H1 (cell line): ENCODE measurements around the gene PNMA3.
"Not testable (repeated sequence)": the region's sequence is repeated elsewhere in the genome, so short reads cannot be mapped to it uniquely, and the experiment has no call there.

Experiments
- ATF3 ChIP-seq: IDR thresholded peaks from 2 replicates; pipeline ENCODE4 v1.6.1; 2011; ENCODE audit warnings: low read depth, mild to moderate bottlenecking, low read length; ENCODE audit not compliant: insufficient read depth
- BRCA1 ChIP-seq: IDR thresholded peaks from 2 replicates; pipeline ENCODE4 v1.6.1; 2012; ENCODE audit warnings: low read depth, low read length, improper control_type of control experiment
- CTCF ChIP-seq, 3 experiments: IDR thresholded peaks; 1 replicate in 2 of 3; 2 replicates in 1 of 3; pipeline versions ENCODE4 v1.5.1 to v1.6.1; 2011; ENCODE audit warnings: low read length in 3 of 3, mild to moderate bottlenecking in 3 of 3, inconsistent platforms in 2 of 3, low read depth in 1 of 3, moderate library complexity in 1 of 3; ENCODE audit not compliant: insufficient read depth in 1 of 3; ENCODE audit errors: control extremely low read depth in 1 of 3
- EP300 ChIP-seq, 2 experiments: IDR thresholded peaks; 1 replicate in 1 of 2; 2 replicates in 1 of 2; pipeline ENCODE4 v1.6.1; 2011 to 2012; ENCODE audit warnings: low read depth in 2 of 2, low read length in 2 of 2, mild to moderate bottlenecking in 2 of 2, borderline replicate concordance in 1 of 2, inconsistent platforms in 1 of 2, moderate library complexity in 1 of 2
- FOSL1 ChIP-seq: IDR thresholded peaks from 2 replicates; pipeline ENCODE4 v1.6.1; 2011; ENCODE audit warnings: mild to moderate bottlenecking, low read depth, low read length, moderate library complexity; ENCODE audit not compliant: insufficient read depth
- JUN ChIP-seq: IDR thresholded peaks from 2 replicates; pipeline ENCODE4 v1.6.1; 2011; ENCODE audit warnings: low read depth, mild to moderate bottlenecking, improper control_type of control experiment, low read length
- NANOG ChIP-seq: IDR thresholded peaks from 2 replicates; pipeline ENCODE4 v1.6.1; 2011; ENCODE audit warnings: low read length, low read depth, mild to moderate bottlenecking, inconsistent platforms; ENCODE audit not compliant: insufficient read depth, poor library complexity, severe bottlenecking
- POLR2A ChIP-seq, 2 experiments: IDR thresholded peaks; 1 replicate in 1 of 2; 2 replicates in 1 of 2; pipeline ENCODE4 v1.6.1; 2011; ENCODE audit warnings: low read depth in 2 of 2, low read length in 2 of 2, mild to moderate bottlenecking in 2 of 2; ENCODE audit errors: control extremely low read depth in 1 of 2
- POLR2AphosphoS5 ChIP-seq: IDR thresholded peaks from 2 replicates; pipeline ENCODE4 v1.6.1; 2011; ENCODE audit warnings: low read depth, low read length
- RFX5 ChIP-seq: IDR thresholded peaks from 2 replicates; pipeline ENCODE4 v1.6.1; 2011; ENCODE audit warnings: low read depth, low read length, improper control_type of control experiment, borderline replicate concordance
- TEAD4 ChIP-seq: IDR thresholded peaks from 2 replicates; pipeline ENCODE4 v1.6.1; 2012; ENCODE audit warnings: low read depth, low read length, inconsistent platforms, mixed read lengths
- ZNF274 ChIP-seq: IDR thresholded peaks from 2 replicates; pipeline ENCODE4 v1.7.0; 2012; ENCODE audit warnings: low read length, borderline replicate concordance; ENCODE audit errors: extremely low read depth
- TF ChIP-seq, protein P1 (sequence below): IDR thresholded peaks from 2 replicates; pipeline ENCODE4 v1.6.1; 2011; ENCODE audit warnings: low read length, improper control_type of control experiment

DNA sequence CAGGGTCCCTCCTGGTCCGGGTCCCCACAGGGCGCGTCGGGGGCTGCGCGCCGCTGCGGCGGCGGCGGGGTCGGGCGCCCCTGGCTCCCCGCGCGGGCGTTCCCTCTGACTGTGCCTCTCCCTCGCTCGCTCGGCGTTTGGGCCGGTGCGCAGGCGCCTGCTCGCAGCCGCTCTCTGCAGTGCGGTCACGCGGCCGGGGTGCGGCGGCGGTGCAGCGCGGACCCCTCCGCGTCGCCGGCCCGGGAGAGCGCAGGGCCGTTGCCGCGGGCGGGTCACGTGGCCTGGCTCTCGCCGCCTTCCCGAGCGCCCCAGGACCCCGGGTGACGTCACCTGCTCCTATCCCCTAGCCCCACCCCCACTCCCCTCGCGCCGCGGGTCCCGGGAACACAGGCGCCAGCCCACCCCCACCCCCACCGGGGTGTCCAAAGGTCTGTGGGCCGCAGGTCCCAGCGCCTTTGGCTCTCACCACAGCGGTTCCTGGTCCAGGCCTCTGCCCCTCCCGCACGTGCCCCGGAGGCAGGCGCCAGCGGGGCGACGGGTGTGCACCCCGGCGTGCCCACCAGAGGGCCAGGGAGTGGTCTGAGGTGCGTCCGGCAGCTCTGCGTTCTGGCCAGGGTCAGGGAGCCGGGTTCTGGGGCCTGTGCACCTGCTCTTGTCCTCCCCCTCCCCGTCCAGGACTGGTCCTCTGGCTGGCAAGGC is 21.3 kb downstream of the PNMA3 start:
- TF ChIP-seq ZNF274; CTCF (IDR thresholded peaks at IDR 0.05; ENCODE audit: control extremely low read depth in 1 of 3, insufficient read depth in 1 of 3, low read depth in 1 of 3, low read length in 3 of 3); POLR2A (IDR thresholded peaks at IDR 0.05; ENCODE audit: control extremely low read depth in 1 of 2, low read depth in 2 of 2, low read length in 2 of 2); RFX5; JUN; NANOG; TEAD4; BRCA1; EP300 (IDR thresholded peaks at IDR 0.05; ENCODE audit: borderline replicate concordance in 1 of 2, low read depth in 2 of 2, low read length in 2 of 2); FOSL1; POLR2AphosphoS5; ATF3: not testable (repeated sequence)
- TF ChIP-seq, protein P1, sequence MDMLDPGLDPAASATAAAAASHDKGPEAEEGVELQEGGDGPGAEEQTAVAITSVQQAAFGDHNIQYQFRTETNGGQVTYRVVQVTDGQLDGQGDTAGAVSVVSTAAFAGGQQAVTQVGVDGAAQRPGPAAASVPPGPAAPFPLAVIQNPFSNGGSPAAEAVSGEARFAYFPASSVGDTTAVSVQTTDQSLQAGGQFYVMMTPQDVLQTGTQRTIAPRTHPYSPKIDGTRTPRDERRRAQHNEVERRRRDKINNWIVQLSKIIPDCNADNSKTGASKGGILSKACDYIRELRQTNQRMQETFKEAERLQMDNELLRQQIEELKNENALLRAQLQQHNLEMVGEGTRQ = not testable (repeated sequence)
